Keratinocyte (primary cell): Measurements from ENCODE around the gene TTC4.

ENCODE experiments used
- CTCF ChIP-seq, 3 experiments: IDR thresholded peaks in 1 of 3; conservative IDR thresholded peaks in 1 of 3; optimal IDR thresholded peaks in 1 of 3; 2 replicates in 2 of 3; 3 replicates in 1 of 3; pipeline versions ENCODE3 to v1.5.1; 2011; ENCODE audit warnings: low read length in 3 of 3, mild to moderate bottlenecking in 3 of 3, moderate library complexity in 2 of 3, control low read depth in 1 of 3, inconsistent platforms in 1 of 3; ENCODE audit not compliant: insufficient read depth in 2 of 3; ENCODE audit errors: extremely low read depth in 1 of 3
- EZH2 ChIP-seq: IDR thresholded peaks from one replicate; pipeline ENCODE4 v1.6.1; 2012; ENCODE audit warnings: inconsistent platforms, mild to moderate bottlenecking, low read length, moderate library complexity

GRCh38 chr1:54698346-54698745 is 17.3 kb upstream of the TTC4 start:
- no peak for TF ChIP-seq CTCF (optimal IDR thresholded peaks at IDR 0.05 in 1 of 3, IDR thresholded peaks at IDR 0.05 in 1 of 3, conservative IDR thresholded peaks at IDR 0.05 in 1 of 3; ENCODE audit: extremely low read depth in 1 of 3, insufficient read depth in 2 of 3, low read length in 3 of 3)
- no peak for TF ChIP-seq EZH2
